GM19468 (cell line): ENCODE measurements around the gene PDE4B.

ENCODE experiments used
- ATAC-seq: cut with Tn5 transposase; IDR thresholded peaks from one replicate; pipeline ENCODE4 v1.9.1; 2021; ENCODE audit warnings: mild to moderate bottlenecking, moderate library complexity, moderate number of reproducible peaks; ENCODE audit not compliant: unreplicated experiment; ENCODE audit errors: extremely low read depth

The PDE4B gene

DNA sequence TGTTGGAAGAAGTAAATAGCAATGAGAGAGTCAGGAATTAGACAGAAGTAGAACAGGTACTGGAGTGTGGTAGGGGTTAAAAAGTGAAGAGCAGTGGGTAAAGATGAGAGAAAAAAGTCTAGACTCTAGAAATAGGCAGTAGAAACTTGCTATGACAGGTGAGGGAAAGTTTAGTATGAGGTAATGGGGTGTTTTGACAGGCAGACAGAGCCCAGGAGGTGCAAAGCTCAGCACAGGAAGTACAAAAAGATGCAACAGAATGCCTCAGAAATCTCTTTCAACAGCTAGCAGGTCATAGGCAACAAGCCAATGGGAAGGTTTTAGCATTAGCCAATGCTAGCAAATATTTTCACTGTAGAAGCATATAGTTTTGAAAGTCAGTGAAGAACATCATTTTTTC lies 422.2 kb downstream of the PDE4B start:
- peak; percentile 9 for ATAC-seq

- ATAC-seq = no peak
Observed at GRCh38 chr1:66217021-66217420, 424.3 kb downstream of the PDE4B start.

DNA sequence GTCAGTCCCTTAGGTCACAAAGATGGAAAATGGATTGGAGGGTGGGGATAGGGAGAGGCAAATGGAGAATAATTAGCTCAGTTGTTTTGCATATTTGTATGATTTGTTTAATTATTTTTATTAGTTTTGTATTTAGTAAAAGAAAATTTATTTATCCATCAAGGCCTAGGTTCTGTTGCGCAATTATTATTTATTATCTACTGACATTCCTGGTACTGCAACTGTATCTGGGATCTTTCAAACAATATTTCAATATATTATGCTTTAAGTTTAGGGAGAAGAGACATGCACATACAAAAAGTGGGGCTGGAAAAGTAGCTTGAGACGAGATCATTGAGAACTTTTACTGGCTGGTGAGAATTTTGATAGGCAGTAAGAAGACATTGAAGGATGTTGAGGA lies 424.9 kb downstream of the PDE4B start:
- no peak for ATAC-seq

GRCh38 chr1:66220477-66220876 lies 427.8 kb downstream of the PDE4B start:
- no peak for ATAC-seq

- ATAC-seq = no peak
Observed at GRCh38 chr1:66223681-66224080, 431.0 kb downstream of the PDE4B start.

- ATAC-seq = no peak
Observed at GRCh38 chr1:66226985-66227384, 434.3 kb downstream of the PDE4B start.

GRCh38 chr1:66227966-66228365 lies 435.3 kb downstream of the PDE4B start:
- ATAC-seq = no peak

DNA sequence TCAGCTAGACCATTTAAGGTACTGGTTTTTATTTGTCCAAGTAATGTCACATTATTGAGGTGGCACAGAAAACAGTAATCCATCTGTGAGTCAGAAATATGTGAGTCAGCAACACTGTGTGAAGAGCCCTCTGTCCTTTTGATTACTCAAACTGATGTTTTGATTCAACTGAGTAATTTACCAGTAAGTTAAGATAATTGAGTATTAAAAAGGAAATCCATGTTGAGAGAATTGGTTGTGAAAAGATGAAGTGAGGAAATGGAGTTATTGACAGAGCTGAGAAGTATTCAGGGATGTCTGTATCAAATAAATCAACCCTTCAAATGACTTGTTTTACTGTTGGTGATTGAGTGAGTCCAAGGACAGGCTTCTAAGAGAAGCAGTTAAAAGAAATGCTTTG lies 438.5 kb downstream of the PDE4B start:
- no peak for ATAC-seq

GRCh38 chr1:66231681-66232463 lies 439.2 kb downstream of the PDE4B start:
- ATAC-seq = no peak

DNA sequence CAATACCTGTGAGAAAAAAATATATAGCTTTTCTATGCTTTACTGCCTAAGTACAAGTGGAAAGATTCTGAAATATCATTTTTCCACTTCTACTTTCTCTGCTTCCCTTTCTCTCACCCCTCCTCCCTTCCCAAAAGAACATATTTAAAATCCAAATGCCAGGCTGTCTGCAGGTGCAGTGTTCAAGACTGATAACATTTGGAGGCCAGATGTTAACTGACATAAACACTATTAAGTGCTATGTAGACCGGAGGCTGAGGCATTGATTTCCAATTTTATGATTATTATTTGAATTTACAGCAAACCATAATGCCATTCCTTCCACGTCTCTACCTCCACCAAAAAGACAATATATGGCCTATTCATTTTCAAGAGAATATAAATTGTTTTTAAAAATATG lies 444.3 kb downstream of the PDE4B start:
- ATAC-seq = no peak

- no peak for ATAC-seq
Observed at GRCh38 chr1:66237722-66238479, 445.2 kb downstream of the PDE4B start.

GRCh38 chr1:66239834-66240233 lies 447.1 kb downstream of the PDE4B start:
- ATAC-seq = no peak

DNA sequence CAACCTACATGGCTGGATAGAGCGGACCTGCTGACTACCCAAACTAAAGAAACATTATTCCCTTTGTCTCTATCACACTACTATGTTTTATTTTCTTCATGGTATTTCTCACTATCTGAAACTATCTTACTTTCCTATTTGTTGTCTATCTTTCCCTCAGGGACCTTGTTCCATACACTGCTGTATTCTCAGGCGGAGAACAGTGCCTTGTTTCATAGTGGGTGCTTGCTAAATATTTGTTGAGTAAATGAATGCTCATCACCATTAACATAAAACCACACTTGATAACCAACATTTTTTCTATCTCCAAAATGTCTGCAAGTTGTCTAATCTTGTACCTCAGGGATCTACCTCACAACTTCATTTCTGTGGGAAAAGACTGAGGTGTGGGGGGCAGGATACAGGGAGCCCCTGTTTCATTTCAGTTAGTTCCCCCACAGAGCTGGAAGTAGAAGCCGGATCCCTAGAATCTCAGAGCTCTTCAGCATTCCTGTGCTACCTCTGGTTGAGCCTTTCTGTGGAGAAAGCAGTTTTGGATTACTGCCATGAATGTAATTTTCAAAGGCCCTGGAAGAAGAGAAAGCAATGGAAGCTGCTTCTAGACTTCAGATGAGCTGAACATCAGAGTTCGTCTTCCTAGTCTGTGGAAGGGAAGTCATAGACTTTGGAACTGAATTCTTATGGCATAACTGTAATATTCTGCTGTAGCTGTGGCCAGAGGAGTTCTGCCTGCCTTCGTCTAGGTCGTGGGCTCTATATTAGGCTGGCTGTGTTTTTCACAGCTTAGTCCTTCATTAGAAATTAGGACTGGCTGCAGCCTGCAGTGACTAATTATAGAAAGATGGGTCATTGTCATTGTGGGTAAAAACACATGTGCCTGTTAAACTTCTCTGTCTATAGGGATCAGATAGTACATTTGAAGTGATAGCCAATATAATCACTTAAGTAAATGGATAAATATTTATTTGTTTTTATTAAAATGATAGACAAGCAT lies 448.1 kb downstream of the PDE4B start:
- ATAC-seq = no peak

- peak; percentile 68 for ATAC-seq
Observed at GRCh38 chr1:66242646-66243547, 450.2 kb downstream of the PDE4B start.

DNA sequence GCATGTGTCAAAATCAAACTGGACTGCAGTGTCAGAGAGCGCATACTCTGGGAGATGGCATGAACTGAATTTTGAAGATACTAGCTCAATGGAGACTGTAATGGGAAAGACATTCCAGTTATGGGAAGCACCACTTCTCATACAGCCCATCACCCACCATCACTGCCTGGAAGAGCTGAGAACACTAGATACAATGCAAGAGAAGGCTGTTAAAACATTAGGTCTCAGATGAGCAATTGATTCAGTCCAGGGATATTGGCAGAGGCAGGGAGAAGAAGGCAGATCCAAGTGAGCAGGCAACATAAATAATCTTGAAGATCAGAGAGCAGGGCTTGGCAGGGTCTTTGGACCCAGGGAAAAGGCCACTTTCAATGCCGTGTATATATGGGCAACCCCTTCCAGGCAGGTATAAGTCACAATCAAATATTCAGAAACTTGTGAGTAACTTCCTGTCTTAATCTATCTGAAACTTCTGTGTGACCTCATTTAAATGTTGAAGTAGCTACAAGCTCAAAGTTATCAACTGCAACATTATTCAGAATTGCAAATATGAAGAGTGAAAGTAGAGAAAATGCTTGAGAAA lies 450.9 kb downstream of the PDE4B start:
- no peak for ATAC-seq

DNA sequence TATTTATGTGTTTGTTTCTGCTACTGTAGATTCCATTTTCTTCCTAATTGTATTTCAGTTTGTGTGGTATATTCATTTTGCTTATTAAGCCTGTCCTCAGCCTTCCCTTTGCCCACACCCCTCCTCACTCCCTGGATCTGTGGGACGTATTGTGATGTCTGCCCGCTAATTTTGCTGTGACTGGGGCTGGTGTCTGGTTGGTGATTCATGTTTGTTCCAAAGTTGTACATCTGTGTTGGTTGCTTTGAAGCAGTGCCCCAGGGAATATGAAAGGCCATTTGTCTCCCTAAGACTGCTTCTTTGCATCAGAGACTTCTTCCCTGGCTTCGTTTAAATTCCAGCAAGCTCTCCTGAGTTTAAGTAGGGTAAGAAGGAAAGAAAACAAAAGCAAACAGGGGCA lies 451.7 kb downstream of the PDE4B start:
- ATAC-seq = no peak

DNA sequence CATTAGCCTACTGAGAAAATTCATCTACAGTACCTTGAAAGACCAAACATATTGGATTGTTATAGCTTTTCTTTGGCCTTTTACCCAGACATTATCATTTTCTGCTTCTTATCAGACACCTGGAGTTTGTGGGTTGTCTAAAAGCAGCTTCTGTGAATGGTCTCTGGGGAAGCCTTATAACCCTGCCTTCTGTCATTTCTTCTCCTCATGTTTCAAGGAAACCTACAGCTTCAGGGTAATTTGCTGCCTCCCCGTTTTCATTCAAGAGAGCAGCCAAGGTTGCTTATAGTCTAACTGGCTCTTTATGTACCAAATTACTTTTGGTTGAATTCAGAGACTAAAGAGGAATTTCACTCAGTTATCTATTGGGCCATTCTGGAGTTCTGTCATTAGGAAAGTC lies 453.0 kb downstream of the PDE4B start:
- ATAC-seq = no peak

GRCh38 chr1:66246351-66247269 lies 453.9 kb downstream of the PDE4B start:
- no peak for ATAC-seq
